KMS-11 (cell line): ENCODE measurements around the gene REM2.

Experiments
- H2AFZ ChIP-seq: fragments of 200-600 bp; sonication (generic); 2 replicates; pipeline ENCODE4 v1.6.1; 2016; ENCODE audit warnings: antibody characterized with exemption, mixed run types, low read depth
- H3K27ac ChIP-seq: fragments of 200-600 bp; sonication (generic); 2 replicates; pipeline ENCODE4 v1.6.1; 2016; ENCODE audit warnings: mild to moderate bottlenecking, mixed run types
- H3K27me3 ChIP-seq: fragments of 200-600 bp; sonication (generic); 2 replicates; pipeline ENCODE4 v1.6.1; 2017; ENCODE audit warnings: mild to moderate bottlenecking, low read depth, mixed run types, moderate library complexity; ENCODE audit not compliant: insufficient read depth
- H3K36me3 ChIP-seq: fragments of 200-600 bp; sonication (generic); 2 replicates; pipeline ENCODE4 v1.6.1; 2017; ENCODE audit warnings: mild to moderate bottlenecking, mixed run types; ENCODE audit not compliant: insufficient read depth
- H3K4me1 ChIP-seq: fragments of 200-600 bp; sonication (generic); 2 replicates; pipeline ENCODE4 v1.6.1; 2016; ENCODE audit warnings: mild to moderate bottlenecking, low read depth, mixed run types; ENCODE audit not compliant: poor library complexity, severe bottlenecking
- H3K4me2 ChIP-seq: fragments of 200-600 bp; sonication (generic); 2 replicates; pipeline ENCODE4 v1.7.0; 2016; ENCODE audit warnings: mild to moderate bottlenecking, mixed run types
- H3K4me3 ChIP-seq: fragments of 200-600 bp; sonication (generic); IDR thresholded peaks from 2 replicates; pipeline ENCODE4 v1.6.1; 2017; ENCODE audit warnings: low read depth, low read length, mixed read lengths; ENCODE audit not compliant: insufficient read depth
- H3K79me2 ChIP-seq: fragments of 200-600 bp; sonication (generic); 2 replicates; pipeline ENCODE4 v1.6.1; 2016; ENCODE audit warnings: low read depth, mixed run types; ENCODE audit not compliant: insufficient read depth
- H3K9ac ChIP-seq: fragments of 200-600 bp; sonication (generic); 2 replicates; pipeline ENCODE4 v1.6.1; 2016; ENCODE audit warnings: mild to moderate bottlenecking, mixed run types
- H4K20me1 ChIP-seq: fragments of 200-600 bp; sonication (generic); 2 replicates; pipeline ENCODE4 v1.6.1; 2016; ENCODE audit warnings: mild to moderate bottlenecking, mixed run types; ENCODE audit not compliant: insufficient read depth
- CTCF ChIP-seq: fragments of 200-600 bp; sonication (generic); conservative IDR thresholded peaks from 2 replicates; pipeline ENCODE4 v1.6.1; 2017; ENCODE audit warnings: low read depth, mild to moderate bottlenecking, antibody characterized with exemption, low read length, moderate library complexity, mixed read lengths

Gene REM2

GRCh38 chr14:22898302-22899090 lies 15.5 kb downstream of the REM2 start:
- Histone ChIP-seq H3K27me3 (no peaks in the 10 kb centered on the region), H3K4me3 (no peak overlapping the region), H3K27ac (no peak overlapping the region), H3K36me3 (no peaks in the 10 kb centered on the region), H3K4me1 (peaks cover 11% of the 10 kb centered on the region), H3K9ac (no peak overlapping the region), H3K4me2 (no peak overlapping the region), H3K79me2 (no peaks in the 10 kb centered on the region), H2AFZ (no peak overlapping the region), H4K20me1 (no peaks in the 10 kb centered on the region)
- no peak for TF ChIP-seq CTCF

- no peaks in the 10 kb centered on the region for H3K27me3 ChIP-seq
- TF ChIP-seq CTCF, result 0 out of 2 replicates have a peak, but pooled peaks have one; percentile 26
- no peak overlapping the region for H3K4me2 ChIP-seq
- H3K79me2 ChIP-seq, result no peaks in the 10 kb centered on the region
- H3K4me3 ChIP-seq, result no peak overlapping the region
- no peak overlapping the region for H2AFZ ChIP-seq
- H4K20me1 ChIP-seq, result no peaks in the 10 kb centered on the region
- H3K9ac ChIP-seq, result no peak overlapping the region
- H3K4me1 ChIP-seq, result peaks cover 11% of the 10 kb centered on the region
- H3K27ac ChIP-seq, result peak overlapping the region; percentile 15; the same call in 1 of the 2 replicates
- no peaks in the 10 kb centered on the region for H3K36me3 ChIP-seq
These were observed 17.2 kb downstream of the REM2 start for GRCh38 chr14:22900081-22900799.

- no peaks in the 10 kb centered on the region for H3K27me3 ChIP-seq
- H3K36me3 ChIP-seq, result no peaks in the 10 kb centered on the region
- no peak overlapping the region for H3K27ac ChIP-seq
- no peaks in the 10 kb centered on the region for H3K79me2 ChIP-seq
- no peaks in the 10 kb centered on the region for H4K20me1 ChIP-seq
- no peak overlapping the region for H3K9ac ChIP-seq
- H3K4me3 ChIP-seq, result no peak overlapping the region
- H3K4me1 ChIP-seq, result peaks cover 11% of the 10 kb centered on the region
- H3K4me2 ChIP-seq, result no peak overlapping the region
- TF ChIP-seq CTCF, result no peak
- no peak overlapping the region for H2AFZ ChIP-seq
These were observed 18.8 kb downstream of the REM2 start for GRCh38 chr14:22901799-22902198.

- Histone ChIP-seq H3K27me3 (no peaks in the 10 kb centered on the region), H3K4me2 (no peak overlapping the region), H3K4me3 (no peak overlapping the region), H3K9ac (no peak overlapping the region), H3K79me2 (no peaks in the 10 kb centered on the region), H3K36me3 (no peaks in the 10 kb centered on the region), H4K20me1 (no peaks in the 10 kb centered on the region), H3K4me1 (peaks cover 26% of the 10 kb centered on the region), H2AFZ (no peak overlapping the region), H3K27ac (no peak overlapping the region)
- TF ChIP-seq CTCF, result no peak
These were observed 20.7 kb downstream of the REM2 start for GRCh38 chr14:22903742-22904087.
